KG1 (cell line): ENCODE results near the gene CCDC14.
"Not testable (repeated sequence)": the region's sequence is repeated elsewhere in the genome, so short reads cannot be mapped to it uniquely, and the experiment has no call there.

Experiments
- DNase-seq: peaks from one replicate; lab custom pipeline; 2025; lab: John Stamatoyannopoulos, UW

Gene CCDC14

DNA sequence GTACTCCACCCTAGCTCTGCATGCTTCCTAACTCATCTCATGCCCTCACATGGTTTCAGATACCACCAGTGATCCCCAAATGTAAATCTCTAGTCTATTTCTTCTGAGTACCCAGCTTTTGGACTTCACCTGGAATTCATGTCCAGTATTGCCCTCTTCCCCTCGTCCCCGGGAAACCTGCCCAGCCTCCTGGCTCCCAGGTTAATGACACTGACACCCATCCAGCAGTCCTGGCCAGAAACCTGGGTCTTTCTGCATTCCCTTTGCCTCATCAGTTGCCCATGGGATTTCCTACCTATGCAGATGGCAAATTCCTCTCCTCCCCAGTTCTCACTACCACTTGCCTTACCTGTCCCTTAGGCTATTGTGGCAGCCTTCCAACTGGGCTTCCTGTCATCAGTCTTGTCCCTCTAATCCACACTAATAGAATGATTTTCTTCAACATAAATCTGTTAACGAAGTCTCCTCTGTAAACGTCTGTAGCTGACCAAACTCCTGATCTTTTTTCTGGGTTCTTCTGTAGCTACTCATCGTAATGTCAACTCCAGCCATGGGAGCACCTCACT, 61.6 kb downstream of the CCDC14 start:
- no peak for DNase-seq

DNA sequence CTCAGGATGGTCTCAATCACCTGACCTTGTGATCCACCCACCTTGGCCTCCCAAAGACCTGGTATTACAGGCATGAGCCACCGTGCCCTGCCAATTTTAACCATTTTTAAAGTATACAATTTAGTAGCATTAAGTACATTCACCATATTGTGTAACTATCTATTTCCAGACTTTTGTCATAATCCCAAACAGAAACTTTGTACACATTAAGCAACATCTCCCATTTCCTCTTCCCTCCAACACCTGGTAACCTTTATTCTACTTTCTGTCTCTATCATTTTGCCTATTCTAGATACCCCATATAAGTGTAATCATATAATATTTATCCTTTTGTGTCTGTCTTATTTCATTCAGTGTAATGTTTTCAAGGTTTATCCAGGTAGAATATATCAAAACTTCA, 68.0 kb downstream of the CCDC14 start:
- DNase-seq = no peak

DNA sequence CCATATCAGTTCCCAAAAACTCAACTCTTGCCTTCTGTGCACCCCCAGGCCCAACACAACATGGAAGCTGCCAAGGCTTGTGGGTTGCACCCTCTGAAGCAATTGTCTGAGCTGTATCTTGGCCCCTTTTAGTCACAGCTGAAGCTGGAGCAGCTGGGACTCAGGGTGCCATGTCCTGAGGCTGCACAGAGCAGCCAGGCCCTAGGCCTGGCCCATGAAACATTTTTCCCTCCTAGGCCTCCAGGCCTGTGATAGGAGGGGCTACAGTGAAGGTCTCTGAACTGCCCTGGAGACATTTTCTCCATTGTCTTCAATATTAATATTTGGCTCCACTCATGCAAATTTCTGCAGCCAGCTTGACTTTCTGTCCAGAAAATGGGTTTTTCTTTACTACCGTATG, 68.8 kb downstream of the CCDC14 start:
- DNase-seq = no peak

DNA sequence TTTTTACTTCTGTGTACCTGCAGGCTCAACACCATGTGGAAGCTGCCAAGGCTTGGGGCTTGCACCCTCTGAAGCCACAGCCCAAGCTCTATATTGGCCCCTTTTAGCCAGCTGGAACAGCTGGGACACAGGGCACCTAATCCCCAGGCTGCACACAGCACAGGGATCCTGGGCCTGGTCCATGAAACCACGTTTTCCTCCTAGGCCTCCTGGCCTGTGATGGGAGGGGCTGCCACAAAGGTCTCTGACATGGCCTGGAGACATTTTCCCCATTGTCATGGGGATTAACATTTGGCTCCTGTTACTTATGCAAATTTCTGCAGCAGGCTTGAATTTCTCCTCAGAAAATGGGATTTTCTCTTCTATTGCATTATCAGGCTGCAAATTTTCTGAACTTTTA, 70.0 kb downstream of the CCDC14 start:
- DNase-seq = not testable (repeated sequence)

DNA sequence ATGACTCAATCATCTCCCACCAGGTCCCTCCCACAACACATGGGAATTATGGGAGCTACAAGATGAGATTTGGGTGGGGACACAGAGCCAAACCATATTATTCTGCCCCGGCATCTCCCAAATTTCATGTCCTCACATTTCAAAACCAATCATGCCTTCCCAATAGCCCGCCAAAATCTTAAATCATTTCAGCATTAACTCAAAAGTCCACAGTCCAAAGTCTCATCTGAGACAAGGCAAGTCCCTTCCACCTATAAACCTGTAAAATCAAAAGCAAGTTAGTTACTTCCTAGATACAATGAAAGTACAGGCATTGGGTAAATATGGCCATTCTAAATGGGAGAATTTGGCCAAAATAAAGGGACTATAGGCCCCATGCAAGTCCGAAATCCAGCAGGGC, 70.9 kb downstream of the CCDC14 start:
- DNase-seq = not testable (repeated sequence)

DNA sequence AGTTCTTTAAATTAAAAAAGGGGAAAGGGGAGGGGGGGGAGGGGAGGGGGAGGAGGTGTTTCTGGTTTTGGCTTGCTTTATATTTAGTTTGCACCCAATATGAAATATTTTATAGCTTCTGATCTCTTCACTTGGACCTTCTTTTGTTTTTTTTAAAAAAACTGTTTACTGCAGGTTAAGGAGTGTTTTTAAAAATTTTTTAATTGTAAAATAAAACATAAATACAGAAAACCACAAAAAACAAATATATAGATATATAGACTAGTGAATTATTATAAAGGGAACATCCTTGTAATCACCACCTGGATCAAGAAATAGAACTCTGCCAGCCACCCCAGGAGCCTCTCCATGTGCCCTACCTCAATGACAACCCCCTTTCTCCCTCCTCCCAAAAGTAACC, 76.0 kb downstream of the CCDC14 start:
- no peak for DNase-seq

DNA sequence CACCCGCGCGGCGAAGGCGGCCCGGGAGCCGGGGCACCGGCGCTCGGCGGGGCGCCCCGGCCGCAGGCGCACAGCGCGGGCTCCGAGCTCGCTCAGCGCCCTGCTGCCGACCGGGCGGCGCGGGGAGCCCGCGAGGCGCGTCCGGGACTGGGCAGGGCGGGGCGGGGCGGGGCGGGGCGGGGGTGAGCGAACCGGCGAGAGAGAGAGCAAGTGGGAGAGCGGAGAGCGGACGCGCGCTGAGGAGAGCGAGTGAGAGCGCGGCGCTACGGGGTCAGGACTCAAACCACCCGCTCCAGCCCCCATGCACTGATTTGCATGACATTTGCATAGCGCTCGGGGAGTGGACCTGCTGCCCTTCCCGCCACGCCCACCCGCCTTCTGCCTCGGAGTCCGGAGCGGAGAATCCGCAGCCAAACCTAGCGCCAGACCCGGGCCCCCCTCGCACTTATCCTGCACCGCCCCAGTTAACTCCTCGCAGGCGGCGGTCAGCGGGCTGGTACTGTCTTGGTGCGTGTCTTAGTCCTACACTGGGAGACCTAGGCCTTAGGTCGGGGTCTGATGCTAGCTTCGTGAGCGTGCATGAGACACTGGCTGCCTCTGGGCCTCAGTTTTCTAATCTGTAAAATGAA, 76.7 kb downstream of the CCDC14 start, which contains the start of gene MYLK:
TSS of gene MYLK (minus strand) at position 130 of the 629 bp plus-strand sequence. CDS start 90,491 bp downstream, outside the sequence.
- DNase-seq = no peak

DNA sequence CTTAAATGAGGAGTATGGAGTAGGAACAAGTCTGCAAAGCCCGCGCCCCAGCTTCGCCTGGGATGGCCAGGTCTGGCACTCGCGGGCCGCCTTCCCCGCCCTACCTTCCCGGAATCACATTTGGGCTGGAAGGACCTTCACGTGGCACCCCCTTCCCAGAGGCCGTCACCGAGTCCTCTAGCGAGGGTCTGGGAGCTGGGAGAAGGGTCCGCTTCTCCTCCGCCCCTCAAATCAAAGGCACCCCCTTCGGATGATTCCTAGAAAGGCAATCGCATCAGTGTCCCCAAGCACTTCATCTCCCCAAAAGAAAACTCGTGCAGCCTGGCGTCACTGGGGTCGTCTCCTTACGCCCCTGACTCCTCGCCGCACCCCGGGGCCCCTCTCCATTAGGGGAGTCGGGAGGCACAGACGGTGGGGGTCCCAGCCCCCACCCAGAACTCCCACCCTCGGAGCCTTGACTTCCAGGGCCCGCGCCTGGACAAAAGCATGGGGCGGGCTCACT, 77.3 kb downstream of the CCDC14 start:
- DNase-seq = no peak

DNA sequence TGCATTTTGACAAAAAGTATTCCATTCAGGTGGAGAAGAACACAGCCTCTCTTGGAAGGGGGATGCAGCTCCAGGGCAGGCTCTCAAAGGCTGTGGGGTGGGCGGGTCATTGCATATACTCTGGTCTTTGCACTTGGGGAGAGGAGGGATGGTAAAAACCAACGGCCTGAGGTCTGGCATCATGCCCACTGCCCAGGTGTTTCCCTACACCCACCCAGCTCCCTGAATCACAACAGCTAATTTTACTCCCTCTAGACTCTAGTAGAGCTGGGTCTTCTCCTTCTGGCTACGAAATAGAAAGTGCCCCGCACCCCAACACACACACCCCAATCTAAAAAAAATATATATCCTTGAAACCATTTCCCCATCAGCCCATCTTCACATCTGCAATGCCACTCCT, 77.9 kb downstream of the CCDC14 start:
- DNase-seq = no peak

DNA sequence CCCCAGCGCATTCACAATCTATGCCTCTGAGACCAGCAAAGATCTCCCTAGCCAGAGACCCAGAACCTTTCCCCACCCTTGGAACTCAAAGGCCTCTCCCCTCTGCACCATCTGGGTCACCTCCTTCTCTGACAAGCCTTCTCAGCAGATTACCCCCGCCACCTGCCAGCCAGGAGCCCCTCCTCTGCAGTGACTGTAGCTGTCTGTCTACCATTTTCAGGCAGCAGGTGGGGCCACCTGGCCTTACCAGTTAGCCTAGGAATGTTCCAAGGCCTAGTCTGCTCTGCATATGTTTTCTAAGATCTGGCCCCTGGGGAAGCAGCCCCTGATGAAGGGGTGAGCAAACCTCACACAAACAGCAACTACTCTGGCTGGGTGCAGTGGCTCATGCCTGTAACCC, 79.3 kb downstream of the CCDC14 start:
- DNase-seq = no peak

DNA sequence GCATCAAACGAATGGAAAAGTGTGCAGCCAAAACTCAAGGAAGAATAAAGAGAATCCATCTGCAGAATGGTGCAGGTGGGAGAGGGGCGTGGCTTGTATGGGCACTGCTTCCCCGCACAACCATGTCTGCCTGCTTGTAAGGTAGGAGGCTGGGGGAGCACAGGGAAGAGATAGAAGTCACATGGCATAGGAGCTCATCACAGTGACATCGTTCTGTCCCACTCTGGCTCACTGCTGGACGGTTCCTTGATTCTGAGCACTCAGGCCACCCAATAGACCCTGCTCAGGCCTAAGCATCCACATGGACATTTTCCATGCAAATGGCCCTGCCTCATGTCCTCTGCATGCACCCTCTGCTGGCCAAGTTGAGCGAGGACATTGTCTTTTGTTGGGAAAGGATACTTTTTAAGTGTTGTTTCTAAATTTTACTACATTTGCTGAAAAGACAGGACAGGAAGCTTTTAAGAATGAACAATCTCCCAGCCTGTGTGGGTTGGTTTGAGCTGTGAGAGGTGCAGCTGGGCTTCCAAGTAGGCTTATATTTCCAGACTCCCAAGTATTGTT, 79.9 kb downstream of the CCDC14 start:
- DNase-seq = no peak

DNA sequence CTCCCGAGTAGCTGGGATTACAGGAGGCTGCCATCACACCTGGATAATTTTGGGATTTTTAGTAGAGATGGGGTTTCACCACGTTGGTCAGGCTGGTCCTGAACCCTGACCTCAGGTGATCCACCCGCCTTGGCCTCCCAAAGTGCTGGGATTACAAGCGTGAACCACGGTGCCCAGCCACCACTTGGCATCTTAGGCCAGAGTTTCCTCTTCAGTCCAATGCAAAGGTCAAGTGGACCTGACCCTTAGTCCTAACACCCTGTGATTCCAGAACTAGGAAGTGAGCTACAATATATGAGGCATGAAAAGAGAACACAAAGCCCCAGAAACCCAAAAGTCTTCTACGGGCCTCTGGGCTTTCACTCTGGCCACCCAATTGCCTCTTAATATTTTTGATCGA, 82.2 kb downstream of the CCDC14 start:
- no peak for DNase-seq

DNA sequence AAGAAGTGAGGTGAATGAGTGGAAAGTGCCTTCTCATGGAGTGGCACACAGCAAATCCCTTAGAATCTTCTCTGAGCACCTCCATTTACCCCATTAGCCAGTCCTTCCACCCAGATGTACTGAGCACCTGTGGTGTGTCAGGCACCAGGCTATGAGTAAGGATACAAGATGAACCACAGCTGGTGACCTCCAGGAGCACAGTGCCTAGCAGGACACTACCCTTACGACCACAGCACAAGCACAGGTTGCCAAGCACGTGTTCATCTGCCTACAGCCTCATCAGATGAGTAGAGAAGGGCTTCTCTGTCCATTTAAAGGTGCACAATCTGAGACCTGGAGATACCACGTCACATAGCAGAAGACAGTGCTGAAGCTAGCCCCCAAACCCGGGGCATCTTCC, 83.1 kb downstream of the CCDC14 start:
- DNase-seq = no peak

DNA sequence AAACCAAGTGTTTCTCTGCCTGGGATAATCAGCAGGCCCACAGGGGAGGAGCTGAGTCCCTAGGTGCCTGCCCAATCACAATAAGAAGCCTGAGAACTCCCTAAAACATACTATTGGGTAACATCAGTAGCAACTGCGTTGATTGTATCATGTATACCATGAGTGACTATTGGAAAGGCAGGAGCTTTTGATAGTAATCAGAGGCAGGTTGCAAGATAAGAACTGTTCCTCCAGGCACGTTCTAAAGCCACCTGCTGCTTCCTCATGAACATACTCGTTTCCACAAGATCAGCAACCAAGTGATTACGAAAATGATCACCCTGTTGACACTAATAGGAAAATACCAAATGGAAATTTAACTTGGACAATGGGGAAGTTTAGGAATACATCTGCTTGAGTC, 83.6 kb downstream of the CCDC14 start:
- DNase-seq = no peak

DNA sequence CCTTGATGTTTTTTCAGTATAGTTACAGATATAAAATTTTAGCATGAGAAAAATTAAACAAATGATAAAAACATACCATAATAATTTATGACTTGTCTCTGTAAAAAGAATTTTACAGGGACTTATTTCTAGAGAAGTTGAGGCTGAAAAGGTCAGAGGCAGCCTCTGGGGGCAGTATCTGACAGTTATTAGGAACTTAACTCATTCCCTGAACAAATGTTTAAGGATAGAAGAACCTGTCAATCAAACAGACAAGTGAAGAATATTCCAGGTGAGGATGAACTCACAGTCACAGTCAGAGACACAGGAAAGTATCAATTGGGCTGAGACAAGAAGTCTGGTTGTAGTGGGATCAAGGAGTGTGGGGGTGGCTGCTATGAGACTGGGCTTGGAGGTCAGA, 84.2 kb downstream of the CCDC14 start:
- DNase-seq = no peak

DNA sequence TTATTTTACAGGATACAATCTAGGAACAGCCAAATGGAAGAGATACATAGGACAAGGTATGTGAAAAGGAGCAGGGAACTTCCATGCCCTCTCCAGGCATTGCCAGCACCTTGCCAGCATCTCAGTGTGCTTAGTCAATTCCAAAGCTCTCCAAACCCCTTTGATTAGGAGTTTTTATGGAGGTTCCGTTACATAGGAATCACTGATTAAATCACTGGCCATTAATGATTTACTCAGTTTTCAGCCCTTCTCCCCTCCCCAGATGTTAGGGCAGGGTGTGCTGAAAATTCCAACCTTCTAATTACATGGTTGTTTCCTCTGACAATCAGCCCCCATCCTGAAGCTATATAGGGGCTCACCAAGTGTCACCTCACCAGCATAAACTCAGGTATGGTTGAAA, 88.4 kb downstream of the CCDC14 start:
- no peak for DNase-seq

DNA sequence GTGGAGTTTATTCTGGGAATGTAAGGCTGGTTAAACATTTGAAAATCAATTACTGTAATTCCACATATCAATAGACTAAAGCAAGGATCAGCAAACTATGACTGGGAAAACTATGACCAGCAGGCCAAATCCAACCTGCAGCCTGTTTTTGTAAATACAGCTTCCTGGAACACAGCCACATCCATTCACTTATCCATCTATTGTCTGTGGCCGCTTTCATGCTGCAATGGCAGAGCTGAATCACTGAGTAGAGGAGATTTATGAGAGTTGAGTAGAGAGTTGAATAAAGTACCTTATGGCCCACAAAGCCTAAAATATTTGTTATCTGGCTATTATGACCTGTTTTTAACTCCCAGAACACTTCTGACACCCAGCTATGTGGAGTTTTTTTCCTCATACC, 89.1 kb downstream of the CCDC14 start:
- no peak for DNase-seq

DNA sequence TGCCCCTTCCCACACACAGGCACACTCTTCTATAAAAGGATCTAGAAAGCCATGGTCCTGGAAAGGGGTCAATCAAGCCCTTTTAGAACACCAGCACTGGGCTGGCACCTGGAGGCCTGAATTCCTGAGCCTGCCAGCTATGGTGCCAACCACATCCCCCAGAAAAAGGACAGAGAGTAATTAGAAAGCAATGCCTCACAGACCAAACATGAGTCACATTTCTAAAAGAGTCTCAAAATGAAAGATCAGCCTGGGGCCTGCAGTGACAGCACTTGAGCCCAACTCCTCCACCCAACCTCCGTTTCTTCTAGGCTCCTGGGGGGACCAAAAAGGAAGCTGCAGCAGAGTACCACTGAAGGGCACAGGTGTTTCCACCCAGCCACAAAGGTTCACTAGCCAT, 91.0 kb downstream of the CCDC14 start:
- no peak for DNase-seq

DNA sequence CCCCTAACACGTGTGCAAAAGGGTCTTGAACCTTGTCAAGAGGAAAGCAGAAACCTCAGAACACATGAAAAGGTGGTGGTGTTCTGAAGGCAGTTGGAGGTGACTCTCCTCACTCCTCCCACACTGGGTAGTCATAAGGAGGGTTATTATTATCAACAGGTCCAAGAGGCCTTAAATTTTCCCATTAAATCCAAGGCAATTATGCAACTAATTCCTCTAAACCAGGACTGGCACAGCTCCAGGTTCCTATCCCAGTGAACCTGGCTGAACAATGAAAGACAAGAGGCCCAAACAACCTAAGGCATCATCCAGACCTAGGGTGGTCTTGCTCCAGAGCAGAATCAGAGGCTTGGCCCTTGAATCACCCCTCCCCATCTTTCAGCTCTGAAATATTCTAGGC, 91.9 kb downstream of the CCDC14 start:
- no peak for DNase-seq

DNA sequence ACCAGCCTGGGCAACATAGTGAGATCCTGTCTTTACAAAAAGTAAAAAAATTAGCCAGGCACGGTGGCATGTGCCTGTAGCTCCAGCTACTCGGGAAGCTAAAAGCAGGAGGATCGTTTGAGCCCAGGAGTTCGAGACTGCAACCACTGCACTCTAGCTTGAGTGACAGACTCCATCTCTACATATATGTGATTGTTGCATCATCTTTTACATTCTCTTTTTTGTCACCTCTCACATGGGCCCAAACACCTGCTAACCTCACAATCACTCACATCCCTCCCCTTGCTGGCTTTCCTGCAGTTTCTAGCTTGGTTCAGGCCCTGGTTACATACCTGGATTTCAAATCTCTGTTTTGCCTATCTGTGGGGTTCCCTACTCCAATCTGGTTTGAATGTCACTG, 96.3 kb downstream of the CCDC14 start:
- no peak for DNase-seq
